GM21619 (cell line): ENCODE results near the gene HOGA1.
"Not testable (repeated sequence)": the region's sequence is repeated elsewhere in the genome, so short reads cannot be mapped to it uniquely, and the experiment has no call there.

ENCODE experiments used
- ATAC-seq: cut with Tn5 transposase; IDR thresholded peaks from one replicate; pipeline ENCODE4 v1.9.1; 2021; ENCODE audit not compliant: unreplicated experiment

The HOGA1 gene

GRCh38 chr10:97607095-97607636 is 23.0 kb downstream of the HOGA1 start:
- ATAC-seq = no peak

GRCh38 chr10:97608991-97609561 is 24.9 kb downstream of the HOGA1 start:
- ATAC-seq = no peak

GRCh38 chr10:97611473-97611872 is 27.3 kb downstream of the HOGA1 start:
- no peak for ATAC-seq

GRCh38 chr10:97612386-97612785 is 28.2 kb downstream of the HOGA1 start:
- no peak for ATAC-seq

GRCh38 chr10:97618285-97618684 is 34.1 kb downstream of the HOGA1 start:
- no peak for ATAC-seq

GRCh38 chr10:97618733-97619132 is 34.5 kb downstream of the HOGA1 start:
- no peak for ATAC-seq

GRCh38 chr10:97623277-97623676 is 39.1 kb downstream of the HOGA1 start:
- ATAC-seq = no peak

GRCh38 chr10:97627731-97628130 is 43.5 kb downstream of the HOGA1 start:
- ATAC-seq = no peak

- ATAC-seq = no peak
These were observed 44.0 kb downstream of the HOGA1 start for GRCh38 chr10:97628228-97628627.

GRCh38 chr10:97629289-97629688 is 45.1 kb downstream of the HOGA1 start:
- ATAC-seq = no peak

- no peak for ATAC-seq
These were observed 46.9 kb downstream of the HOGA1 start for GRCh38 chr10:97631098-97631497.

GRCh38 chr10:97632949-97633884 is 49.0 kb downstream of the HOGA1 start, which contains the start of gene MORN4:
TSS of gene MORN4 (minus strand) at chr10:97633500. CDS start at chr10:97619653, 13,847 bp downstream.
- peak; percentile 99 for ATAC-seq

- ATAC-seq = no peak
These were observed 49.7 kb downstream of the HOGA1 start for GRCh38 chr10:97633921-97634320.

- no peak for ATAC-seq
These were observed 51.4 kb downstream of the HOGA1 start for GRCh38 chr10:97635577-97635976.

GRCh38 chr10:97639090-97639489 is 54.9 kb downstream of the HOGA1 start:
- ATAC-seq = not testable (repeated sequence)

- peak; percentile 95 for ATAC-seq
These were observed 56.1 kb downstream of the HOGA1 start, which contains the start of gene PI4K2A for GRCh38 chr10:97640174-97640867. TSS of gene PI4K2A (plus strand) at chr10:97640671. CDS start at chr10:97640743, 72 bp downstream.

GRCh38 chr10:97640868-97641811 is 57.0 kb downstream of the HOGA1 start:
- peak; percentile 28 for ATAC-seq

GRCh38 chr10:97642471-97643159 is 58.4 kb downstream of the HOGA1 start:
- ATAC-seq = not testable (repeated sequence)

- ATAC-seq = no peak
These were observed 59.3 kb downstream of the HOGA1 start for GRCh38 chr10:97643441-97643985.
